Stimulated activated CD4-positive, alpha-beta T cell treated with anti-CD3 and anti-CD28 coated beads, Interleukin-12 subunit alpha, Interleukin-12 subunit beta, amount 100 ng/mL, for 4 hours (primary cell): ENCODE measurements around the gene TBRG4.

Experiments used
- DNase-seq: peaks from one replicate; pipeline ENCODE4 v3.0.0-alpha.2; 2020

Gene TBRG4

DNA sequence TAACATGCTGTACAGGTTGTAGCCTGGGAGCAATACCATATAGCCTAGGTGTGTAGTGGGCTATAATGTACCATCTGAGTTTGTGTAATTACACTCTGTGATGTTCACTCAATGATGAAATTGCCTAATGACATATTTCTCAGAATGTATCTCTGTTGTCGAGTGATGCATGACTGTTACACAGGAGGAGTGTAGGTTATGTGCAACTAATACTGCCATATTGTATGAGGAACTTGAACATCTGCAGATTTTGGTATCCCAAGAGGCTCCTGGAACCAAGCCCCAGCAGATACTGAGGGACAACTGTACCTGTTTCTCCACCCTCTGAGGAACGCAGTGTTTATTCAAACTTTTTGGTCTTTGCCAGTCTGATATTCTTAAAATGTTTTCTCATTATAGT lies 61.3 kb downstream of the TBRG4 start:
- no peak for DNase-seq
